ENCODE data around the gene PRDM5.
A peak's percentile ranks its signal among the peaks of the same experiment; 100 is the strongest.

Gene PRDM5

DNA sequence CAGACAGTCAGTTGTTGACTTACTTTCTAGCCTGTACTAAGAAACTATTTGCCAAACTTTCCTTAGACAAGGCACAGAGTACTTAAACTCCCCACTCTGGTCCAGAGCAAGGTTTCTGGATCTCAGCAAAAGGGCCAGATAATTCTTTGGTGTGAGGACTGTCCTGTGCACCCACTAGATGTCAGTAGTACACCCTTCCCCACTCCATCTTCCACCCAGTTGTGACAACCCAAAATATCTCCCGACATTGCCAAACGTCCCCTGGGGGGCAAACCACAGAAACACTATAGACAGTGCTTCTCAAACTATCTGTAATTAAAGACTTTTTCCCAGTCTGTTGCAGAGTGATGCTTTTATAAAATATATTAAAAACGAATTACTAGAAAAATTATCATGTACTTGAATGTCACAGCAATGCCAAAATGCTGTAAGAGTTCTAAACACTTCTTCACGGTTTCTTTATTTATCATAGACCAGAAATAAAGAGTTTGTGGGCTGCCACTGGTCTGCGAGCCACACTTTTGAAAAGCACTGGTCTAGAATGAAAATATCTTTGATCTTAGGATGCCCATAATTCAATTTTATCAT is 203.5 kb downstream of the PRDM5 start:
- no peak overlapping the region for H3K4ac ChIP-seq (ENCODE audit: low read depth in 1 of 2, low read length in 2 of 2)
- no peak overlapping the region for H2BK12ac ChIP-seq (ENCODE audit: low read length in 2 of 2)
- no peak overlapping the region for H3K27ac ChIP-seq (ENCODE audit: low read length, poor library complexity, severe bottlenecking)
- H3K4me1 ChIP-seq (ENCODE audit: control insufficient read depth, insufficient read depth, low read depth, low read length): no peaks in the 10 kb centered on the region
- no peaks in the 10 kb centered on the region for H3K9me3 ChIP-seq (ENCODE audit: control insufficient read depth, low read length)
- no peak overlapping the region for H2BK5ac ChIP-seq (ENCODE audit: low read depth, low read length, poor library complexity, severe bottlenecking)
- H3K27me3 ChIP-seq (ENCODE audit: control insufficient read depth in 1 of 2, insufficient read depth in 1 of 2, low read length in 2 of 2): no peaks in the 10 kb centered on the region
- DNase-seq: peak; percentile 51
- H2AK5ac ChIP-seq (ENCODE audit: low read length, severe bottlenecking): no peak overlapping the region
- no peak overlapping the region for H3K4me3 ChIP-seq (ENCODE audit: insufficient read depth in 1 of 2, low read depth in 1 of 2, low read length in 2 of 2)
- no peak overlapping the region for H2AFZ ChIP-seq (ENCODE audit: low read depth, low read length)
- no peaks in the 10 kb centered on the region for H3K36me3 ChIP-seq (ENCODE audit: control insufficient read depth in 1 of 2, insufficient read depth in 2 of 2, low read depth in 1 of 2, low read length in 2 of 2)
- 82% methylated on average over 2 of the region's 5 CpGs for WGBS
- no peaks in the 10 kb centered on the region for H3K79me1 ChIP-seq (replicated peaks; ENCODE audit: low read length, poor library complexity, severe bottlenecking)
- no peak overlapping the region for H3K23ac ChIP-seq (ENCODE audit: low read length in 2 of 2)
- no peak overlapping the region for H2BK15ac ChIP-seq (ENCODE audit: low read depth, poor library complexity, severe bottlenecking)
- H3K18ac ChIP-seq (ENCODE audit: low read depth in 1 of 2, low read length in 2 of 2): no peak overlapping the region
- H4K91ac ChIP-seq (ENCODE audit: low read length): no peak overlapping the region
- H3K9ac ChIP-seq (ENCODE audit: low read length): peak overlapping the region; percentile 28
- no peak overlapping the region for H2BK120ac ChIP-seq (ENCODE audit: low read depth, low read length)
- H3K14ac ChIP-seq (ENCODE audit: low read length in 2 of 2): no peak overlapping the region
- H4K8ac ChIP-seq (ENCODE audit: low read length): no peak overlapping the region
- no peak overlapping the region for H3K4me2 ChIP-seq (ENCODE audit: low read length, poor library complexity, severe bottlenecking)

DNA sequence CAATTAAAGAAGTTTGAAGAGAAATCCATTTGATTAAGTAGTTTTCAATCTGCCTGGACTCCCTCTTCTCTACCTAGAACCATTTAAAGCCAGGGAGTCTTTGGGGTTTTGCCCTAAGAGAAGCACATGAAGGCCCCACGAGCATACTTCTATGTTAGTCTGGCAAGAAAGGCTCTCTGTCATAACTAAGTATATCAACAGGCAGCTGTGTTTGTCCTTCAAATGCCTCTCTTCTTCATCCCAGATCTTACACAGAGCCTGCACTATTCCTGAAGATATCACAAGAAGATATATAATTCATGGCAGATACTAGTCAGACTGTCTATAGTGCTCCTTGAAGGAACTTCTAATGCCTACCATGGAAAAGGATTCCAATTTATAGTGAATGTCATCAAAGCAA is 206.2 kb downstream of the PRDM5 start:
- H3K4me2 ChIP-seq (ENCODE audit: low read length, poor library complexity, severe bottlenecking): no peak overlapping the region
- no peak overlapping the region for H3K14ac ChIP-seq (ENCODE audit: low read length in 2 of 2)
- H3K27me3 ChIP-seq (ENCODE audit: control insufficient read depth in 1 of 2, insufficient read depth in 1 of 2, low read length in 2 of 2): no peaks in the 10 kb centered on the region
- H2BK5ac ChIP-seq (ENCODE audit: low read depth, low read length, poor library complexity, severe bottlenecking): no peak overlapping the region
- H3K4ac ChIP-seq (ENCODE audit: low read depth in 1 of 2, low read length in 2 of 2): no peak overlapping the region
- no peak overlapping the region for H2AK5ac ChIP-seq (ENCODE audit: low read length, severe bottlenecking)
- no CpG with 5 or more reads among the region's 1 CpG for WGBS
- no peak overlapping the region for H2BK12ac ChIP-seq (ENCODE audit: low read length in 2 of 2)
- H4K8ac ChIP-seq (ENCODE audit: low read length): no peak overlapping the region
- H3K79me1 ChIP-seq (replicated peaks; ENCODE audit: low read length, poor library complexity, severe bottlenecking): no peaks in the 10 kb centered on the region
- H2BK15ac ChIP-seq (ENCODE audit: low read depth, poor library complexity, severe bottlenecking): no peak overlapping the region
- no peak overlapping the region for H3K27ac ChIP-seq (ENCODE audit: low read length, poor library complexity, severe bottlenecking)
- H2AFZ ChIP-seq (ENCODE audit: low read depth, low read length): no peak overlapping the region
- no peaks in the 10 kb centered on the region for H3K9me3 ChIP-seq (ENCODE audit: control insufficient read depth, low read length)
- no peak overlapping the region for H2BK120ac ChIP-seq (ENCODE audit: low read depth, low read length)
- no peak overlapping the region for H4K91ac ChIP-seq (ENCODE audit: low read length)
- H3K18ac ChIP-seq (ENCODE audit: low read depth in 1 of 2, low read length in 2 of 2): no peak overlapping the region
- DNase-seq: no peak
- no peaks in the 10 kb centered on the region for H3K36me3 ChIP-seq (ENCODE audit: control insufficient read depth in 1 of 2, insufficient read depth in 2 of 2, low read depth in 1 of 2, low read length in 2 of 2)
- H3K4me3 ChIP-seq (ENCODE audit: insufficient read depth in 1 of 2, low read depth in 1 of 2, low read length in 2 of 2): no peak overlapping the region
- H3K9ac ChIP-seq (ENCODE audit: low read length): no peak overlapping the region
- no peak overlapping the region for H3K23ac ChIP-seq (ENCODE audit: low read length in 2 of 2)
- H3K4me1 ChIP-seq (ENCODE audit: control insufficient read depth, insufficient read depth, low read depth, low read length): no peaks in the 10 kb centered on the region

DNA sequence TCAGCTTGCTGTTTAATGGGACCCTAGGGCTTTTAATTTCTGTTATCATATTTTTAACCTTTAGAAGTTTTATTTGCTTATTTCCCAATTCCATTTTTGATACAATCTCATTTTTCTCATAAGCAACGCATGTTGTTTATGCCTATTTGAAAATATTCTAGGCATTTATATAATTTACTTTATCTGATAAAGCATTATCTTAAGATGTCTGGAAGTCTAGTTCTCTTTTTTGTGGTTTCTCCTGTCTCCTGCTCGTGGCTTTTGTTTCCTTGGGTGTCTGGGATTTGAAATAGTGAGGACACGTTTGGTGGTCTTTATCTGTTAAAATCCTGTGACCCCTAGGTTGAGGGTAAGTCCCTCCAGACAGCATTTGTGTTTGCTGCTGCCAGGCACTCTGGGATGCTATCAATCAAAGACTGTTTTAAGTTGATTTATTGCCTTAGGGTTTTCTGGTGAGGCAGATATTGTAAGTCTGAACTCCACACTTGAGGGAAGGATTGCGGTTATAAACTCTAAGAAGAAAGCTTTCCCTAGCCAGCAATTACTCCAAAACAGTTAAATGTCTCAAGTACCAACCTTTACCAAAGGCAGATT is 208.0 kb downstream of the PRDM5 start:
- Histone ChIP-seq H2BK12ac (ENCODE audit: low read length in 2 of 2) (no peak overlapping the region), H4K8ac (ENCODE audit: low read length) (no peak overlapping the region), H4K91ac (ENCODE audit: low read length) (no peak overlapping the region), H3K23ac (ENCODE audit: low read length in 2 of 2) (no peak overlapping the region), H2BK120ac (ENCODE audit: low read depth, low read length) (no peak overlapping the region), H3K9ac (ENCODE audit: low read length) (no peak overlapping the region), H2AK5ac (ENCODE audit: low read length, severe bottlenecking) (no peak overlapping the region), H3K18ac (ENCODE audit: low read depth in 1 of 2, low read length in 2 of 2) (no peak overlapping the region), H3K9me3 (ENCODE audit: control insufficient read depth, low read length) (no peaks in the 10 kb centered on the region), H2BK5ac (ENCODE audit: low read depth, low read length, poor library complexity, severe bottlenecking) (no peak overlapping the region), H2BK15ac (ENCODE audit: low read depth, poor library complexity, severe bottlenecking) (no peak overlapping the region), H3K27me3 (ENCODE audit: control insufficient read depth in 1 of 2, insufficient read depth in 1 of 2, low read length in 2 of 2) (no peaks in the 10 kb centered on the region), H3K4me2 (ENCODE audit: low read length, poor library complexity, severe bottlenecking) (no peak overlapping the region), H2AFZ (ENCODE audit: low read depth, low read length) (no peak overlapping the region), H3K4me1 (ENCODE audit: control insufficient read depth, insufficient read depth, low read depth, low read length) (no peaks in the 10 kb centered on the region), H3K36me3 (ENCODE audit: control insufficient read depth in 1 of 2, insufficient read depth in 2 of 2, low read depth in 1 of 2, low read length in 2 of 2) (no peaks in the 10 kb centered on the region), H3K4me3 (ENCODE audit: insufficient read depth in 1 of 2, low read depth in 1 of 2, low read length in 2 of 2) (no peak overlapping the region), H3K79me1 (replicated peaks; ENCODE audit: low read length, poor library complexity, severe bottlenecking) (no peaks in the 10 kb centered on the region), H3K27ac (ENCODE audit: low read length, poor library complexity, severe bottlenecking) (no peak overlapping the region), H3K14ac (ENCODE audit: low read length in 2 of 2) (no peak overlapping the region), H3K4ac (ENCODE audit: low read depth in 1 of 2, low read length in 2 of 2) (no peak overlapping the region)
- DNase-seq: no peak
- 8% methylated on average over 2 of the region's 4 CpGs for WGBS

DNA sequence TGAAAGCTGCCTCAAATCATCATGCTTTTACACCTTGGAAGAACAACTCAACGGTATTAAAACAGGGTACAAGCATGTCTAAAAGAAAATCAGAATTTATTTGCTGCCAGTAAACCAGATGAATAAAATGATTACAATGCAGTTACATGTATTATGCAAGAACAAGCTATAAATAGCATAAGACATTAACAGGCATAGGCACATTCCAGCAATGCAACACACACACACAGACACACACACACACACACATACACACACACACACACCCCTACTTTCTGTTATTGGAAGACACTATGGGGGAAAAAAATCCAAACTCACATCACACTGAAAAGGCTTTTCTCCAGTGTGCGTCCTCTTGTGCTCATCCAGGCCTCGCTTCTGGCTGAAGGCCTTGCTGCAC is 212.5 kb downstream of the PRDM5 start:
- no peak overlapping the region for H3K4me3 ChIP-seq (ENCODE audit: insufficient read depth in 1 of 2, low read depth in 1 of 2, low read length in 2 of 2)
- DNase-seq: peak; percentile 54
- no peaks in the 10 kb centered on the region for H3K9me3 ChIP-seq (ENCODE audit: control insufficient read depth, low read length)
- H3K9ac ChIP-seq (ENCODE audit: low read length): no peak overlapping the region
- no peak overlapping the region for H2AFZ ChIP-seq (ENCODE audit: low read depth, low read length)
- H2BK120ac ChIP-seq (ENCODE audit: low read depth, low read length): no peak overlapping the region
- no peak overlapping the region for H3K4me2 ChIP-seq (ENCODE audit: low read length, poor library complexity, severe bottlenecking)
- no peak overlapping the region for H2BK15ac ChIP-seq (ENCODE audit: low read depth, poor library complexity, severe bottlenecking)
- H3K27ac ChIP-seq (ENCODE audit: low read length, poor library complexity, severe bottlenecking): no peak overlapping the region
- no peak overlapping the region for H4K8ac ChIP-seq (ENCODE audit: low read length)
- no peak overlapping the region for H3K14ac ChIP-seq (ENCODE audit: low read length in 2 of 2)
- H3K4ac ChIP-seq (ENCODE audit: low read depth in 1 of 2, low read length in 2 of 2): no peak overlapping the region
- no peak overlapping the region for H2AK5ac ChIP-seq (ENCODE audit: low read length, severe bottlenecking)
- no peak overlapping the region for H3K23ac ChIP-seq (ENCODE audit: low read length in 2 of 2)
- no peak overlapping the region for H2BK12ac ChIP-seq (ENCODE audit: low read length in 2 of 2)
- H3K4me1 ChIP-seq (ENCODE audit: control insufficient read depth, insufficient read depth, low read depth, low read length): no peaks in the 10 kb centered on the region
- no peaks in the 10 kb centered on the region for H3K79me1 ChIP-seq (replicated peaks; ENCODE audit: low read length, poor library complexity, severe bottlenecking)
- 100% methylated on average over 2 of the region's 3 CpGs for WGBS
- H3K27me3 ChIP-seq (ENCODE audit: control insufficient read depth in 1 of 2, insufficient read depth in 1 of 2, low read length in 2 of 2): no peaks in the 10 kb centered on the region
- H4K91ac ChIP-seq (ENCODE audit: low read length): no peak overlapping the region
- no peak overlapping the region for H3K18ac ChIP-seq (ENCODE audit: low read depth in 1 of 2, low read length in 2 of 2)
- H2BK5ac ChIP-seq (ENCODE audit: low read depth, low read length, poor library complexity, severe bottlenecking): no peak overlapping the region
- no peaks in the 10 kb centered on the region for H3K36me3 ChIP-seq (ENCODE audit: control insufficient read depth in 1 of 2, insufficient read depth in 2 of 2, low read depth in 1 of 2, low read length in 2 of 2)
